HG03060 (cell line): ENCODE results near the gene MFSD6L.

Source experiments
- ATAC-seq: cut with Tn5 transposase; IDR thresholded peaks from one replicate; pipeline ENCODE4 v1.9.1; 2021; ENCODE audit warnings: low read depth, moderate number of reproducible peaks; ENCODE audit not compliant: unreplicated experiment

MFSD6L gene

GRCh38 chr17:8798846-8799569, at the start of gene MFSD6L:
Gene MFSD6L (minus strand): TSS chr17:8799365. CDS start chr17:8799120, 245 bp downstream.
- no peak for ATAC-seq

GRCh38 chr17:8847891-8848290, 48.7 kb upstream of the MFSD6L start:
- ATAC-seq = no peak

- no peak for ATAC-seq
These were observed 47.6 kb upstream of the MFSD6L start for GRCh38 chr17:8846768-8847211.

GRCh38 chr17:8844229-8845218, 45.4 kb upstream of the MFSD6L start:
- ATAC-seq = no peak

- ATAC-seq = no peak
These were observed 44.2 kb upstream of the MFSD6L start for GRCh38 chr17:8843344-8843743.

GRCh38 chr17:8841844-8842243, 42.7 kb upstream of the MFSD6L start:
- ATAC-seq = no peak

GRCh38 chr17:8839410-8839935, 40.3 kb upstream of the MFSD6L start:
- ATAC-seq = no peak

GRCh38 chr17:8838551-8839095, 39.5 kb upstream of the MFSD6L start:
- no peak for ATAC-seq

GRCh38 chr17:8837563-8838075, 38.5 kb upstream of the MFSD6L start:
- ATAC-seq = no peak

- ATAC-seq = no peak
These were observed 37.8 kb upstream of the MFSD6L start for GRCh38 chr17:8836821-8837562.

GRCh38 chr17:8835631-8836364, 36.6 kb upstream of the MFSD6L start:
- no peak for ATAC-seq

- ATAC-seq = no peak
These were observed 35.9 kb upstream of the MFSD6L start for GRCh38 chr17:8835106-8835505.

- ATAC-seq = no peak
These were observed 33.7 kb upstream of the MFSD6L start for GRCh38 chr17:8832711-8833352.

GRCh38 chr17:8831234-8831849, 32.2 kb upstream of the MFSD6L start:
- ATAC-seq = no peak

GRCh38 chr17:8830141-8830540, 31.0 kb upstream of the MFSD6L start:
- ATAC-seq = no peak

GRCh38 chr17:8829036-8829941, 30.1 kb upstream of the MFSD6L start:
- no peak for ATAC-seq

- no peak for ATAC-seq
These were observed 29.3 kb upstream of the MFSD6L start for GRCh38 chr17:8828517-8828875.
